Astrocyte (in vitro differentiated cells and primary cell): Measurements from ENCODE around the gene TCP11.

Source experiments
- CTCF ChIP-seq: IDR thresholded peaks from 2 replicates; pipeline ENCODE4 v1.5.1; 2011; ENCODE audit warnings: low read depth, mild to moderate bottlenecking, inconsistent platforms, low read length, moderate library complexity; ENCODE audit not compliant: insufficient read depth
- EZH2 ChIP-seq: IDR thresholded peaks from 2 replicates; pipeline ENCODE4 v1.6.1; 2012; ENCODE audit warnings: mild to moderate bottlenecking, low read length, inconsistent platforms; ENCODE audit not compliant: insufficient read depth

- TF ChIP-seq CTCF = no peak
- TF ChIP-seq EZH2 = no peak
Observed at GRCh38 chr6:35179901-35180535, 38.9 kb upstream of the TCP11 start.
